Measurements from ENCODE around the gene CDC6. TPM values are rescaled to one million over a fixed set of nuclear protein-coding genes. Genes with fewer than 3 reads are reported as not detected.

CDC6 gene
- total and polyA plus RNA-seq, 2 of the 8 experiments (the other 6 are each of a cell fraction or from before 2014, with no cell fraction given), result 50.5 to 140 TPM

GRCh38 chr17:40314584-40314956, 26.9 kb downstream of the CDC6 start:
- ChIA-PET CTCF (ENCODE audit: partially characterized antibody) (interaction anchor here (1.0 to 39.2 kb wide), 4 partner anchors 9 to 39 kb away, joined by 3 to 1198 read pairs (median 4); partner anchors contain the start of gene GJD3), POLR2A (ENCODE audit: partially characterized antibody) (interaction anchor here (30.6 kb wide), 2 partner anchors 19 to 37 kb away, joined by 540 to 570 read pairs; partner anchors contain the start of genes CDC6, GJD3 and RARA)
- Histone ChIP-seq H2BK120ac (replicated peaks; ENCODE audit: low read depth, low read length) (no peak overlapping the region), H4K91ac (replicated peaks; ENCODE audit: insufficient read length, low read length) (no peak overlapping the region), H4K5ac (ENCODE audit: insufficient read length, low read depth, low read length) (no peak overlapping the region), H3K23me2 (ENCODE audit: low read depth, low read length) (peaks cover 18% of the 10 kb centered on the region), H3K36me3 (ENCODE audit: control insufficient read depth in 2 of 4, insufficient read depth in 4 of 4, low read length in 3 of 4) (no peaks in the 10 kb centered on the region), H3K4me2 (ENCODE audit: insufficient read depth in 1 of 2, low read depth in 2 of 2, low read length in 2 of 2) (no peak overlapping the region), H4K8ac (ENCODE audit: extremely low read depth, insufficient read depth, low read length) (no peak overlapping the region), H3K79me1 (ENCODE audit: low read depth, low read length) (peaks cover 2% of the 10 kb centered on the region; the same call in 1 of the 2 replicates), H3K4me1 (replicated peaks in 1 of 4; ENCODE audit: control insufficient read depth in 3 of 4, insufficient read depth in 4 of 4, low read length in 3 of 4) (peaks cover 0 to 39% (median 27%) of the 10 kb centered on the region in 4 experiments; a peak in 6 of 7 replicates), H3K14ac (ENCODE audit: insufficient read length) (no peak overlapping the region), H3K56ac (replicated peaks; ENCODE audit: insufficient read length, low read depth, low read length) (no peak overlapping the region), H3K27ac (ENCODE audit: low read depth, low read length) (no peak overlapping the region), H2AFZ (ENCODE audit: low read length) (no peak overlapping the region), H3K4me3 (ENCODE audit: extremely low read depth in 1 of 4, insufficient read depth in 2 of 4, low read depth in 3 of 4, low read length in 4 of 4) (no peak overlapping the region), H3K23ac (ENCODE audit: insufficient read length) (no peak overlapping the region), H2BK5ac (ENCODE audit: low read depth, low read length) (0 out of 2 replicates have a peak overlapping the region, but pooled peaks have one; percentile 60), H3K9me3 (ENCODE audit: insufficient read depth in 2 of 2, low read depth in 1 of 2, low read length in 1 of 2) (no peaks in the 10 kb centered on the region), H2BK20ac (ENCODE audit: low read length) (no peak overlapping the region), H2BK15ac (ENCODE audit: low read length) (0 out of 2 replicates have a peak overlapping the region, but pooled peaks have one; percentile 16), H2AK5ac (ENCODE audit: low read depth, low read length) (peak overlapping the region; percentile 46; the same call in 1 of the 2 replicates), H2BK12ac (ENCODE audit: low read depth, low read length) (peak overlapping the region; percentile 68; the same call in 1 of the 2 replicates), H3K79me2 (ENCODE audit: control insufficient read depth in 1 of 2, insufficient read depth in 2 of 2, low read length in 2 of 2) (peaks cover 0 to 6% of the 10 kb centered on the region in 2 experiments; a peak in 1 of 4 replicates), H3K9ac (replicated peaks in 1 of 4; ENCODE audit: extremely low read depth in 1 of 4, low read depth in 3 of 4, low read length in 3 of 4) (no peak overlapping the region), H3K27me3 (replicated peaks in 1 of 4; ENCODE audit: control insufficient read depth in 3 of 4, extremely low read depth in 1 of 4, insufficient read depth in 3 of 4, low read length in 3 of 4) (peaks cover 0 to 25% (median 16%) of the 10 kb centered on the region in 4 experiments; a peak in 5 of 7 replicates), H4K20me1 (replicated peaks in 1 of 2; ENCODE audit: control insufficient read depth in 1 of 2, insufficient read depth in 2 of 2, low read length in 2 of 2) (peaks cover 4 to 11% of the 10 kb centered on the region in 2 experiments), H3K18ac (ENCODE audit: extremely low read depth, low read length) (no peak overlapping the region), H3K4ac (replicated peaks; ENCODE audit: insufficient read length, low read depth, low read length) (no peak overlapping the region)
- 83% methylated on average over 3 of the region's 3 CpGs; no CpG with 5 or more reads in 1 of the 2 experiments for WGBS, 2 experiments (ENCODE audit: extremely low coverage in 1 of 2, insufficient coverage in 1 of 2, insufficient read length in 1 of 2, insufficient replicate concordance in 2 of 2, low coverage in 1 of 2, low lambda C conversion rate in 2 of 2, missing lambda C conversion rate in 1 of 2)
- no peak for DNase-seq (ENCODE audit: low read depth in 1 of 2, low spot score in 2 of 2)
- FAIRE-seq, result no peak
- TF ChIP-seq KDM4A (IDR thresholded peaks at IDR 0.05; ENCODE audit: low read depth, low read length, severe bottlenecking), result no peak
